HCT116 (cell line): Measurements from ENCODE around the gene IL26. TPM values are rescaled to one million over a fixed set of nuclear protein-coding genes. Genes with fewer than 3 reads are reported as not detected.

ENCODE experiments used
- ATAC-seq: fragments of 200-7000 bp; cut with Tn5 transposase; 2 replicates; pipeline ENCODE4 v1.9.1; 2020; ENCODE audit warnings: mild to moderate bottlenecking, moderate library complexity
- BruUV-seq: library from RNA; stranded (reverse); fragments of 400-500 nt; replicated peaks from 2 replicates; lab custom pipeline; 2021; lab: Mats Ljungman, UMichigan
- CTCF ChIA-PET: fragments of 300-600 bp; sonication (Branson Sonifier 250); formaldehyde crosslinking; loops from one replicate; lab custom pipeline; 2021; ENCODE audit warnings: antibody characterized with exemption; lab: Charles Lee
- POLR2A ChIA-PET: fragments of 300-600, 350-600 bp; sonication (Branson Sonifier 250); formaldehyde crosslinking; loops from one replicate; lab custom pipeline; 2021; ENCODE audit warnings: antibody characterized with exemption; lab: Charles Lee
- RAD21 ChIA-PET, 2 experiments: fragments of 300-600 bp; sonication (Branson Sonifier 250); formaldehyde crosslinking; loops; one replicate each; lab custom pipeline; 2023; ENCODE audit warnings: low total read pairs in 2 of 2; ENCODE audit not compliant: uncharacterized antibody in 2 of 2, unreplicated experiment in 2 of 2, low non-redundant PET in 1 of 2; lab: Charles Lee
- DNase-seq: peaks from one replicate; pipeline ENCODE4 v3.0.0-alpha.2; 2010; ENCODE audit warnings: low read depth, low spot score
- H2AFZ ChIP-seq: fragments of 200-600 bp; shearing (Covaris generic), sonication (generic); 2 replicates; pipeline ENCODE4 v1.6.1; 2017; ENCODE audit warnings: low read depth, mixed run types, mixed read lengths, antibody characterized with exemption, low read length; ENCODE audit not compliant: poor library complexity, severe bottlenecking
- H3K27ac ChIP-seq: 2 replicates; pipeline ENCODE4 v1.5.1; 2012; ENCODE audit warnings: low read depth, low read length
- H3K27me3 ChIP-seq: fragments of 200-600 bp; sonication (generic); 2 replicates; pipeline ENCODE4 v1.6.1; 2016; ENCODE audit warnings: mixed run types, low read length, mixed read lengths; ENCODE audit not compliant: insufficient read depth
- H3K36me3 ChIP-seq, 2 experiments: fragments of 200-500 bp in 1 of 2; fragments of 200-600 bp in 1 of 2; sonication (Bioruptor generic) in 1 of 2; sonication (generic) in 1 of 2; 2 replicates each; pipeline versions ENCODE4 v1.5.1 to v1.6.1; 2014 to 2016; ENCODE audit warnings: low read length in 2 of 2, inconsistent platforms in 1 of 2, mixed read lengths in 1 of 2, mixed run types in 1 of 2; ENCODE audit not compliant: insufficient read depth in 2 of 2, control insufficient read depth in 1 of 2
- H3K4me1 ChIP-seq, 2 experiments: fragments of 200-600 bp in 1 of 2; sonication (generic) in 1 of 2; 2 replicates each; pipeline versions ENCODE4 v1.5.1 to v1.6.1; 2012 to 2017; ENCODE audit warnings: low read length in 2 of 2, inconsistent platforms in 1 of 2, mild to moderate bottlenecking in 1 of 2, mixed read lengths in 1 of 2, mixed run types in 1 of 2, moderate library complexity in 1 of 2; ENCODE audit not compliant: insufficient read depth in 2 of 2, control insufficient read depth in 1 of 2
- H3K4me2 ChIP-seq: fragments of 200-600 bp; sonication (generic); 2 replicates; pipeline ENCODE4 v1.6.1; 2017; ENCODE audit warnings: mixed run types, low read length, mixed read lengths
- H3K4me3 ChIP-seq, 2 experiments: fragments of 200-600 bp in 1 of 2; sonication (generic) in 1 of 2; replicated peaks in 1 of 2; 2 replicates each; pipeline ENCODE4 v1.5.1; 2011 to 2016; ENCODE audit warnings: low read length in 2 of 2, control low read depth in 1 of 2, low read depth in 1 of 2, mild to moderate bottlenecking in 1 of 2, mixed read lengths in 1 of 2, mixed run types in 1 of 2
- H3K79me2 ChIP-seq: fragments of 200-600 bp; sonication (generic); 2 replicates; pipeline ENCODE4 v1.6.1; 2017; ENCODE audit warnings: mild to moderate bottlenecking, mixed run types, low read length, moderate library complexity, mixed read lengths; ENCODE audit not compliant: insufficient read depth
- H3K9ac ChIP-seq: fragments of 200-600 bp; sonication (generic); 2 replicates; pipeline ENCODE4 v1.6.1; 2016; ENCODE audit warnings: low read length, mixed read lengths
- H3K9me2 ChIP-seq: fragments of 200-600 bp; sonication (generic), shearing (Covaris generic); 2 replicates; pipeline ENCODE4 v1.6.1; 2017; ENCODE audit warnings: mixed run types, mild to moderate bottlenecking, moderate library complexity; ENCODE audit not compliant: insufficient read depth
- H3K9me3 ChIP-seq, 2 experiments: fragments of 200-500 bp in 1 of 2; fragments of 200-600 bp in 1 of 2; sonication (Bioruptor generic) in 1 of 2; sonication (generic) in 1 of 2; 2 replicates each; pipeline ENCODE4 v1.6.1; 2014 to 2017; ENCODE audit warnings: low read length in 2 of 2, mixed read lengths in 2 of 2, inconsistent platforms in 1 of 2, low read depth in 1 of 2, mild to moderate bottlenecking in 1 of 2, mixed run types in 1 of 2, moderate library complexity in 1 of 2; ENCODE audit not compliant: control insufficient read depth in 1 of 2, insufficient read depth in 1 of 2
- H4K20me1 ChIP-seq: fragments of 200-600 bp; sonication (generic), shearing (Covaris generic); 2 replicates; pipeline ENCODE4 v1.6.1; 2017; ENCODE audit warnings: mixed run types, mild to moderate bottlenecking, moderate library complexity; ENCODE audit not compliant: insufficient read depth
- POLR2AphosphoS5 ChIP-seq: IDR thresholded peaks from 2 replicates; pipeline ENCODE4 v1.6.1; 2011; ENCODE audit warnings: mild to moderate bottlenecking, low read depth, low read length, moderate library complexity
- SIN3A ChIP-seq: IDR thresholded peaks from 2 replicates; pipeline ENCODE4 v1.6.1; 2012; ENCODE audit warnings: low read depth
- SP1 ChIP-seq: IDR thresholded peaks from 2 replicates; pipeline ENCODE4 v1.6.1; 2012; ENCODE audit warnings: low read depth
- intact Hi-C: fragments of 100-400 bp; cut with micrococcal nuclease; formaldehyde crosslinking; loops from 2 replicates; pipeline ENCODE4 v1.10.0; 2022
- total RNA-seq: library from RNA; stranded (reverse); gene quantifications from one replicate; pipeline ENCODE4 v1.2.1, GENCODE V29; 2021; ENCODE audit not compliant: unreplicated experiment
- TF ChIP-seq, protein P1 (sequence below): IDR thresholded peaks from 2 replicates; pipeline ENCODE4 v1.6.1; 2012
- TF ChIP-seq, protein P2 (sequence below): IDR thresholded peaks from 2 replicates; pipeline ENCODE4 v1.6.1; 2012; ENCODE audit warnings: low read depth
- TF ChIP-seq, protein P3 (sequence below): IDR thresholded peaks from 2 replicates; pipeline ENCODE4 v1.6.1; 2012
- TF ChIP-seq, protein P4 (sequence below): IDR thresholded peaks from 2 replicates; pipeline ENCODE4 v1.6.1; 2011; ENCODE audit warnings: mild to moderate bottlenecking, low read length, moderate library complexity; ENCODE audit not compliant: insufficient replicate concordance; ENCODE audit errors: extremely low read depth

IL26 gene
- total RNA-seq, 1 experiment from 2014 or later, result not detected

DNA sequence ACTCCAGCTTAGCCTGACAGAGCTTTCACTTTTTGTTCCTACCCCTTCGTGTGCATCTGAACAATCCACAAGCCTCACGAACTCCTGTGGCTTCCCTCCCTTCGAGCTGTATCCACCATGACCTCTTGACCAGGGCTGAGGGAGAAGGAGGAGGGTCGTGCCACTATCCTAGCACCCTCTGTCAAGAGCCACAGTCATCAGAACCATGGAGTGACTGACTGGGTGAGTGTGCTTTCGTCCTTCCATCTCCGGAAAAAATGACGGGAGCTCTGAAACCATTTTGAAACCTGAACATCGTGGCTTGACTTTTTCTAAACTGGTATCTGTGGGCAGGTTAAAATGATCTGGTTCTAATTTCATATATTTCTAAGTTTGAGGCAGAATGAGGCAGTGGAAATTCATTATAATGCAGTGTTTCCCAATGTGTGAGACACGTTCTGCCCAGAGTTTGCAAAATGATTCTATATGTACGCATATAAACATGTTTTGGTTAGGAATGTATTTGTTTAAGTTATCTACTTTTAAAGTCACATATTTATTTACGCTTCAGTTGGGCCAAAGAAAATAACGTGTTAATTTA is 27.0 kb downstream of the IL26 start:
- no peaks in the 10 kb centered on the region for H3K79me2 ChIP-seq
- no peaks in the 10 kb centered on the region for H3K9me3 ChIP-seq
- H3K36me3 ChIP-seq, result no peaks in the 10 kb centered on the region
- H2AFZ ChIP-seq, result no peak overlapping the region
- BruUV-seq, result no TSS peak
- ATAC-seq (no peak), DNase-seq (no peak)
- H3K9me2 ChIP-seq, result no peaks in the 10 kb centered on the region
- H4K20me1 ChIP-seq, result no peaks in the 10 kb centered on the region
- ChIA-PET POLR2A (no interaction called here), RAD21 (no interaction called here), CTCF (no interaction called here)
- no peaks in the 10 kb centered on the region for H3K27me3 ChIP-seq
- intact Hi-C loops, result no loop called here
- no peak overlapping the region for H3K27ac ChIP-seq
- no peak overlapping the region for H3K9ac ChIP-seq
- TF ChIP-seq, protein P1, sequence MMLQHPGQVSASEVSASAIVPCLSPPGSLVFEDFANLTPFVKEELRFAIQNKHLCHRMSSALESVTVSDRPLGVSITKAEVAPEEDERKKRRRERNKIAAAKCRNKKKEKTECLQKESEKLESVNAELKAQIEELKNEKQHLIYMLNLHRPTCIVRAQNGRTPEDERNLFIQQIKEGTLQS, result no peak
- no peak for TF ChIP-seq SP1
- TF ChIP-seq SIN3A, result no peak
- TF ChIP-seq, protein P2, sequence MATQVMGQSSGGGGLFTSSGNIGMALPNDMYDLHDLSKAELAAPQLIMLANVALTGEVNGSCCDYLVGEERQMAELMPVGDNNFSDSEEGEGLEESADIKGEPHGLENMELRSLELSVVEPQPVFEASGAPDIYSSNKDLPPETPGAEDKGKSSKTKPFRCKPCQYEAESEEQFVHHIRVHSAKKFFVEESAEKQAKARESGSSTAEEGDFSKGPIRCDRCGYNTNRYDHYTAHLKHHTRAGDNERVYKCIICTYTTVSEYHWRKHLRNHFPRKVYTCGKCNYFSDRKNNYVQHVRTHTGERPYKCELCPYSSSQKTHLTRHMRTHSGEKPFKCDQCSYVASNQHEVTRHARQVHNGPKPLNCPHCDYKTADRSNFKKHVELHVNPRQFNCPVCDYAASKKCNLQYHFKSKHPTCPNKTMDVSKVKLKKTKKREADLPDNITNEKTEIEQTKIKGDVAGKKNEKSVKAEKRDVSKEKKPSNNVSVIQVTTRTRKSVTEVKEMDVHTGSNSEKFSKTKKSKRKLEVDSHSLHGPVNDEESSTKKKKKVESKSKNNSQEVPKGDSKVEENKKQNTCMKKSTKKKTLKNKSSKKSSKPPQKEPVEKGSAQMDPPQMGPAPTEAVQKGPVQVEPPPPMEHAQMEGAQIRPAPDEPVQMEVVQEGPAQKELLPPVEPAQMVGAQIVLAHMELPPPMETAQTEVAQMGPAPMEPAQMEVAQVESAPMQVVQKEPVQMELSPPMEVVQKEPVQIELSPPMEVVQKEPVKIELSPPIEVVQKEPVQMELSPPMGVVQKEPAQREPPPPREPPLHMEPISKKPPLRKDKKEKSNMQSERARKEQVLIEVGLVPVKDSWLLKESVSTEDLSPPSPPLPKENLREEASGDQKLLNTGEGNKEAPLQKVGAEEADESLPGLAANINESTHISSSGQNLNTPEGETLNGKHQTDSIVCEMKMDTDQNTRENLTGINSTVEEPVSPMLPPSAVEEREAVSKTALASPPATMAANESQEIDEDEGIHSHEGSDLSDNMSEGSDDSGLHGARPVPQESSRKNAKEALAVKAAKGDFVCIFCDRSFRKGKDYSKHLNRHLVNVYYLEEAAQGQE, result no peak
- TF ChIP-seq, protein P3, sequence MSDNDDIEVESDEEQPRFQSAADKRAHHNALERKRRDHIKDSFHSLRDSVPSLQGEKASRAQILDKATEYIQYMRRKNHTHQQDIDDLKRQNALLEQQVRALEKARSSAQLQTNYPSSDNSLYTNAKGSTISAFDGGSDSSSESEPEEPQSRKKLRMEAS, result no peak
- TF ChIP-seq, protein P4, sequence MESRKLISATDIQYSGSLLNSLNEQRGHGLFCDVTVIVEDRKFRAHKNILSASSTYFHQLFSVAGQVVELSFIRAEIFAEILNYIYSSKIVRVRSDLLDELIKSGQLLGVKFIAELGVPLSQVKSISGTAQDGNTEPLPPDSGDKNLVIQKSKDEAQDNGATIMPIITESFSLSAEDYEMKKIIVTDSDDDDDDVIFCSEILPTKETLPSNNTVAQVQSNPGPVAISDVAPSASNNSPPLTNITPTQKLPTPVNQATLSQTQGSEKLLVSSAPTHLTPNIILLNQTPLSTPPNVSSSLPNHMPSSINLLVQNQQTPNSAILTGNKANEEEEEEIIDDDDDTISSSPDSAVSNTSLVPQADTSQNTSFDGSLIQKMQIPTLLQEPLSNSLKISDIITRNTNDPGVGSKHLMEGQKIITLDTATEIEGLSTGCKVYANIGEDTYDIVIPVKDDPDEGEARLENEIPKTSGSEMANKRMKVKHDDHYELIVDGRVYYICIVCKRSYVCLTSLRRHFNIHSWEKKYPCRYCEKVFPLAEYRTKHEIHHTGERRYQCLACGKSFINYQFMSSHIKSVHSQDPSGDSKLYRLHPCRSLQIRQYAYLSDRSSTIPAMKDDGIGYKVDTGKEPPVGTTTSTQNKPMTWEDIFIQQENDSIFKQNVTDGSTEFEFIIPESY, result no peak
- no peak for TF ChIP-seq POLR2AphosphoS5
- no peaks in the 10 kb centered on the region for H3K4me1 ChIP-seq
- no peak overlapping the region for H3K4me3 ChIP-seq
- H3K4me2 ChIP-seq, result no peak overlapping the region
